GM19240 (cell line): ENCODE data around the gene EFNA4.
A peak's percentile ranks its signal among the peaks of the same experiment; 100 is the strongest.

Experiments used
- DNase-seq: peaks from one replicate; pipeline ENCODE4 v3.0.0; 2011; ENCODE audit warnings: low spot score; ENCODE audit not compliant: insufficient read length

Gene EFNA4

GRCh38 chr1:155072531-155073289, 9.2 kb downstream of the EFNA4 start:
- DNase-seq = no peak

- DNase-seq = no peak
Measured at GRCh38 chr1:155073377-155074242, 10.1 kb downstream of the EFNA4 start.

- no peak for DNase-seq
Measured at GRCh38 chr1:155075535-155075934, 12.0 kb downstream of the EFNA4 start.

- DNase-seq = no peak
Measured at GRCh38 chr1:155076371-155076770, 12.8 kb downstream of the EFNA4 start.

GRCh38 chr1:155077346-155077745, 13.8 kb downstream of the EFNA4 start:
- DNase-seq = no peak

- no peak for DNase-seq
Measured at GRCh38 chr1:155077758-155078445, 14.4 kb downstream of the EFNA4 start.

- DNase-seq = peak; percentile 60
Measured at GRCh38 chr1:155078469-155079209, 15.1 kb downstream of the EFNA4 start, which contains the start of gene EFNA3. Gene EFNA3 (plus strand): TSS chr1:155078837. CDS start chr1:155078942, 105 bp downstream.

- no peak for DNase-seq
Measured at GRCh38 chr1:155079210-155079486, 15.6 kb downstream of the EFNA4 start.

- DNase-seq = no peak
Measured at GRCh38 chr1:155079487-155080311, 16.2 kb downstream of the EFNA4 start.

GRCh38 chr1:155080312-155081228, 17.0 kb downstream of the EFNA4 start:
- DNase-seq = no peak

GRCh38 chr1:155081472-155082300, 18.1 kb downstream of the EFNA4 start:
- no peak for DNase-seq

GRCh38 chr1:155082301-155083051, 18.9 kb downstream of the EFNA4 start:
- DNase-seq = no peak

- DNase-seq = no peak
Measured at GRCh38 chr1:155083052-155083541, 19.6 kb downstream of the EFNA4 start.

GRCh38 chr1:155083865-155084721, 20.6 kb downstream of the EFNA4 start:
- DNase-seq = no peak

GRCh38 chr1:155084722-155085503, 21.4 kb downstream of the EFNA4 start:
- peak; percentile 98 for DNase-seq
